ENCODE data around the gene NHEJ1. TPM values are rescaled to one million over a fixed set of nuclear protein-coding genes. Genes with fewer than 3 reads are reported as not detected.

Gene NHEJ1
- total and polyA plus RNA-seq, 8 donors: 4.5 to 25.5 (median 11.8) TPM

GRCh38 chr2:219168932-219169331 lies 8.3 kb upstream of the NHEJ1 start:
- no peak overlapping the region for H3K27ac ChIP-seq
- intact Hi-C loops (cut with DNase I; ENCODE audit: low total_unique reads): no loop called here
- H3K9me3 ChIP-seq: no peaks in the 10 kb centered on the region
- peaks cover 21 to 24% (median 23%) of the 10 kb centered on the region in 4 donors for H3K36me3 ChIP-seq
- DNase-seq: no peak
- H3K27me3 ChIP-seq: no peaks in the 10 kb centered on the region
- H3K4me3 ChIP-seq: no peak overlapping the region
- peaks cover 6 to 26% (median 9%) of the 10 kb centered on the region in 4 donors for H3K4me1 ChIP-seq
- TF ChIP-seq POLR2AphosphoS5 (IDR thresholded peaks at IDR 0.05) (no peak), EP300 (IDR thresholded peaks at IDR 0.05) (no peak), CTCF (IDR thresholded peaks at IDR 0.05) (no peak), POLR2A (IDR thresholded peaks at IDR 0.05) (no peak)

GRCh38 chr2:219168526-219168925 lies 7.9 kb upstream of the NHEJ1 start:
- H3K27me3 ChIP-seq: no peaks in the 10 kb centered on the region
- H3K27ac ChIP-seq: no peak overlapping the region
- no peaks in the 10 kb centered on the region for H3K9me3 ChIP-seq
- no peak for DNase-seq
- peaks cover 17 to 20% (median 19%) of the 10 kb centered on the region in 4 donors for H3K36me3 ChIP-seq
- no peak overlapping the region for H3K4me3 ChIP-seq
- 30 to 43% (median 39%) methylated on average over 6 of the region's 6 CpGs for WGBS, 5 donors
- TF ChIP-seq CTCF (IDR thresholded peaks at IDR 0.05) (no peak), POLR2AphosphoS5 (IDR thresholded peaks at IDR 0.05) (no peak), EP300 (IDR thresholded peaks at IDR 0.05) (no peak), POLR2A (IDR thresholded peaks at IDR 0.05) (no peak)
- intact Hi-C loops (cut with DNase I; ENCODE audit: low total_unique reads): no loop called here
- peaks cover 5 to 22% (median 7%) of the 10 kb centered on the region in 4 donors for H3K4me1 ChIP-seq

DNA sequence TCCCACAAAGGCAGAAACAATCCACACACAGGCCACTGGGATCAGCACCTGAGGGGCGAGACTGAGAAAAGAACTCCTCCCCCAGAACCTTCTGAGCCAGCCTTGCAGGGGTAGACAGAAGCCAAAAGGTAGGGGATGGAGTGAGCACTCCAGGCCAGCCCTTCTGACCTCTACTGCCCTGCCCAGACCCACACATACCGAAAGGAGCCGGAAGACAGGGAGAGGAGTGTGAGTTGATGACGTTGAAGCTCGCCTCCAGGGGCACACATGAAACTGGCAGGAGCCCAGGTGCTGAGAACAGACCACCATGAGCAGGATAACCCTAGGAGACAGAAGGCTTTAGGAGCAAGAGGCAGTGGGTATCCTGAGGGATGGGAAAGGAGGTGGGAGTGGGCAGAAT lies 7.4 kb upstream of the NHEJ1 start:
- no peaks in the 10 kb centered on the region for H3K27me3 ChIP-seq
- H3K36me3 ChIP-seq: peaks cover 12 to 15% (median 13%) of the 10 kb centered on the region in 4 donors
- no peak overlapping the region for H3K27ac ChIP-seq
- intact Hi-C loops (cut with DNase I; ENCODE audit: low total_unique reads): no loop called here
- TF ChIP-seq POLR2AphosphoS5 (IDR thresholded peaks at IDR 0.05) (no peak), EP300 (IDR thresholded peaks at IDR 0.05) (no peak), POLR2A (IDR thresholded peaks at IDR 0.05) (no peak), CTCF (IDR thresholded peaks at IDR 0.05) (no peak)
- DNase-seq: no peak
- WGBS, 5 donors: 70 to 76% (median 74%) methylated on average over 5 of the region's 5 CpGs
- no peaks in the 10 kb centered on the region for H3K9me3 ChIP-seq
- peaks cover 5 to 18% (median 7%) of the 10 kb centered on the region in 4 donors for H3K4me1 ChIP-seq
- H3K4me3 ChIP-seq: no peak overlapping the region

DNA sequence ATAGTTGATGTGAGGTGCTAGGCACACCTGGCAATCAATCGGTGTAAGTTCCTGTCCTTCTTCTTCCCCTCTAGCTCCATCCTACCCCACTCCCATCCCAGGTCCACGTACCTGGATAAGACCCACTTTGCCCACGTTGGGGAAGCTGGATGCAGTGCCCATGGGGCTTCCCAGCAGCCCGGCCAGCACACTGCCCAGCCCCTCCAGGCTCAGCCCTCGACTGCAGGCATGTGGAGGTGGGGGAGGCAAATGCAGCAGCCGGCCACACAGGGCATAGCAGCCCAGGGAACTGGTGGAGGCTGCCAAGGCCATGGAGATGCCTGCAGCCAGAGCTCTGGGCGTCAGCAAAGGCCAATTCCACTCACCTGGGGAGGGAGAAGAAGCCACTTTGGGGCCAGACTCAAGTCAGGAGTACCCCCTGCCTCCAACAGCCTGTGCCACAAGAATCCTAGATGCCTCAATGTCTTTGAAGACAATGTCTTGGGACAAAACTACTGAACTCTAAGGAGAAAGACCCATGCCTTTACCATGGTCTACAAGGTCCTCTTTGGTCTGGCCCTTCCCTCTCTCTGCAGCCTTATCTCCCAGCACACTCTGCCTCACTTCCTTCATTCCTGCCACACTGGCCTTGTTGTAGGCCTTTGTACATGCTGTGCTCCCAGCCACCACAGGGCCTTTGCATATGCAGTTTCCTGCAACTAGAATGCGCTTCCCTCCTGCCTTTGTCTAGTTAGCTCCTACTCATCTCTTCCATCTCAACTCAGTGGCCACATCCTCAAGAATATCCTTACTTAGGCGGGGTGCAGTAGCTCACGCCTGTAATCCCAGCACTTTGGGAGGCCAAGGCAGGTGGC lies 4.7 kb upstream of the NHEJ1 start:
- WGBS, 5 donors: 84 to 99% (median 88%) methylated on average over 7 to 10 of the region's 10 CpGs
- intact Hi-C loops (cut with DNase I; ENCODE audit: low total_unique reads): no loop called here

More for the DNA sequence above, 4.7 kb upstream of the NHEJ1 start:
- DNase-seq: no peak
- no peak overlapping the region for H3K4me3 ChIP-seq
- H3K27ac ChIP-seq: no peak overlapping the region
- H3K9me3 ChIP-seq: no peaks in the 10 kb centered on the region
- peaks cover 0 to 9% (median 8%) of the 10 kb centered on the region in 4 donors for H3K4me1 ChIP-seq
- TF ChIP-seq POLR2A (IDR thresholded peaks at IDR 0.05) (no peak), POLR2AphosphoS5 (IDR thresholded peaks at IDR 0.05) (no peak), CTCF (IDR thresholded peaks at IDR 0.05) (no peak), EP300 (IDR thresholded peaks at IDR 0.05) (no peak)
- H3K27me3 ChIP-seq: no peaks in the 10 kb centered on the region
- H3K36me3 ChIP-seq: no peaks in the 10 kb centered on the region
